ENCODE results near the gene WBP4.
"Not testable (repeated sequence)": the region's sequence is repeated elsewhere in the genome, so short reads cannot be mapped to it uniquely, and the experiment has no call there.

Gene WBP4

GRCh38 chr13:41061075-41061913 lies at the start of gene WBP4:
Gene WBP4, plus strand, starts transcription at chr13:41061509. Its CDS starts 165 bp downstream, at chr13:41061674.
- DNase-seq = peak; percentile 39

- no peak for DNase-seq
These were observed 48.8 kb upstream of the WBP4 start for GRCh38 chr13:41012536-41012935.

GRCh38 chr13:41013835-41014234 lies 47.5 kb upstream of the WBP4 start:
- DNase-seq = no peak

- no peak for DNase-seq
These were observed 45.4 kb upstream of the WBP4 start for GRCh38 chr13:41015920-41016319.

- no peak for DNase-seq
These were observed 44.1 kb upstream of the WBP4 start for GRCh38 chr13:41017159-41017558.

GRCh38 chr13:41017817-41018601 lies 43.3 kb upstream of the WBP4 start:
- DNase-seq = no peak

GRCh38 chr13:41018602-41018948 lies 42.7 kb upstream of the WBP4 start:
- no peak for DNase-seq

GRCh38 chr13:41019011-41019487 lies 42.3 kb upstream of the WBP4 start, which contains the start of gene ELF1:
Gene ELF1, minus strand, starts transcription at chr13:41019316. Its CDS starts 37,262 bp downstream, at chr13:40982054.
- DNase-seq = no peak

- DNase-seq = no peak
These were observed 41.5 kb upstream of the WBP4 start for GRCh38 chr13:41019578-41020347.

- no peak for DNase-seq
These were observed 35.8 kb upstream of the WBP4 start for GRCh38 chr13:41025518-41025917.

GRCh38 chr13:41026788-41027187 lies 34.5 kb upstream of the WBP4 start:
- no peak for DNase-seq

GRCh38 chr13:41028051-41028450 lies 33.3 kb upstream of the WBP4 start:
- no peak for DNase-seq

GRCh38 chr13:41029629-41030028 lies 31.7 kb upstream of the WBP4 start:
- DNase-seq = no peak

- no peak for DNase-seq
These were observed 28.5 kb upstream of the WBP4 start for GRCh38 chr13:41032691-41033376.

GRCh38 chr13:41034382-41034781 lies 26.9 kb upstream of the WBP4 start:
- DNase-seq = no peak

GRCh38 chr13:41034881-41035280 lies 26.4 kb upstream of the WBP4 start:
- DNase-seq = no peak

GRCh38 chr13:41036557-41036956 lies 24.8 kb upstream of the WBP4 start:
- DNase-seq = not testable (repeated sequence)

GRCh38 chr13:41039746-41040145 lies 21.6 kb upstream of the WBP4 start:
- DNase-seq = no peak

- DNase-seq = no peak
These were observed 20.6 kb upstream of the WBP4 start for GRCh38 chr13:41040584-41041334.

- DNase-seq = not testable (repeated sequence)
These were observed 18.9 kb upstream of the WBP4 start for GRCh38 chr13:41042419-41042818.

GRCh38 chr13:41048640-41049039 lies 12.7 kb upstream of the WBP4 start:
- no peak for DNase-seq

All from cortex of kidney (tissue), 1 donor.